GM19099 (cell line): ENCODE data around the gene PARP6.
A peak's percentile ranks its signal among the peaks of the same experiment; 100 is the strongest.

ENCODE experiments used
- POLR2A ChIP-seq: IDR thresholded peaks from 3 replicates; pipeline ENCODE4 v1.6.1; 2011; ENCODE audit warnings: low read depth; ENCODE audit not compliant: insufficient read length; ENCODE audit errors: extremely low read depth

Gene PARP6

GRCh38 chr15:72249142-72249810, 23.1 kb downstream of the PARP6 start:
- TF ChIP-seq POLR2A: no peak

- no peak for TF ChIP-seq POLR2A
Measured at GRCh38 chr15:72248514-72248913, 23.8 kb downstream of the PARP6 start.

GRCh38 chr15:72242775-72243370, 29.5 kb downstream of the PARP6 start:
- TF ChIP-seq POLR2A: no peak

GRCh38 chr15:72239652-72240051, 32.7 kb downstream of the PARP6 start:
- TF ChIP-seq POLR2A: no peak

GRCh38 chr15:72238586-72238985, 33.8 kb downstream of the PARP6 start:
- no peak for TF ChIP-seq POLR2A

GRCh38 chr15:72237853-72238224, 34.5 kb downstream of the PARP6 start:
- no peak for TF ChIP-seq POLR2A

GRCh38 chr15:72237029-72237852, 35.1 kb downstream of the PARP6 start:
- no peak for TF ChIP-seq POLR2A

- no peak for TF ChIP-seq POLR2A
Measured at GRCh38 chr15:72236381-72237003, 35.9 kb downstream of the PARP6 start.

GRCh38 chr15:72235298-72235697, 37.1 kb downstream of the PARP6 start:
- TF ChIP-seq POLR2A: no peak

- no peak for TF ChIP-seq POLR2A
Measured at GRCh38 chr15:72233769-72234168, 38.6 kb downstream of the PARP6 start.

GRCh38 chr15:72231833-72232478, 40.4 kb downstream of the PARP6 start:
- TF ChIP-seq POLR2A: no peak

- peak; percentile 100 for TF ChIP-seq POLR2A
Measured at GRCh38 chr15:72231066-72231832, 41.1 kb downstream of the PARP6 start, which contains the start of gene PKM. PKM (minus strand) TSS chr15:72231190; CDS start chr15:72219097, 12,093 bp downstream.

GRCh38 chr15:72230197-72231065, 41.9 kb downstream of the PARP6 start:
- TF ChIP-seq POLR2A: peak; percentile 45
